Astrocyte (in vitro differentiated cells and primary cell): ENCODE results near the gene MAPK10.

Source experiments
- CTCF ChIP-seq: IDR thresholded peaks from 2 replicates; pipeline ENCODE4 v1.5.1; 2011; ENCODE audit warnings: low read depth, mild to moderate bottlenecking, inconsistent platforms, low read length, moderate library complexity; ENCODE audit not compliant: insufficient read depth
- EZH2 ChIP-seq: IDR thresholded peaks from 2 replicates; pipeline ENCODE4 v1.6.1; 2012; ENCODE audit warnings: mild to moderate bottlenecking, low read length, inconsistent platforms; ENCODE audit not compliant: insufficient read depth

- no peak for TF ChIP-seq CTCF
- TF ChIP-seq EZH2, result no peak
These were observed 340.5 kb downstream of the MAPK10 start for GRCh38 chr4:86019362-86019761.
